ENCODE results near the gene RAD9B.
"Not testable (repeated sequence)": the region's sequence is repeated elsewhere in the genome, so short reads cannot be mapped to it uniquely, and the experiment has no call there.

The RAD9B gene

DNA sequence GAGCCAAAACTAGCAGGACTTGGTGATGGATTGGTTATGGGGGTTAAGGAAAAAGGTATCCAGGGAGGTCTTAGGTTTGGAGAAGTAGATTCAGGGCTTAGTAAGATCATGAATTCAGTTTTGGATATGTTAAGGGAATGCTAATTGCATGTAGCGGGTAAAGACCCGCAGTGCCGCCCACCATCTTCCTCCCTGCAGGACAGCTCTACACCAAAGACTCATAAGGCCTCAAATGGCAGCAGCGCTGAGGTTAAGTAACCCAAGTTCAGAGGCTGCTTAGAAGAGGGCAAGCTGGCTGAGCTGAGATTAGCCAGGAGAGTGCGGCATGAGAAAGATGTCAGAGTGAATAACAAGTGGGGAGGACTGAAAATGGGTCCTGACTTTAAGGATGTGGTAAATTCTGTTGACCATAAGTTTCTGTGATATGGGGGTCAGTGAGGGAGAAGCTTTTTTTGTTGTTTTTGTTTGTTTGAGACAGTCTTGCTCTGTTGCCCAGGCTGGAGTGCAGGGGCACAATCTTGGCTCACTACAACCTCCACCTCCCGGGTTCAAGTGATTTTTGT, 26.2 kb downstream of the RAD9B start:
- DNase-seq (ENCODE audit: low spot score), result no peak

DNA sequence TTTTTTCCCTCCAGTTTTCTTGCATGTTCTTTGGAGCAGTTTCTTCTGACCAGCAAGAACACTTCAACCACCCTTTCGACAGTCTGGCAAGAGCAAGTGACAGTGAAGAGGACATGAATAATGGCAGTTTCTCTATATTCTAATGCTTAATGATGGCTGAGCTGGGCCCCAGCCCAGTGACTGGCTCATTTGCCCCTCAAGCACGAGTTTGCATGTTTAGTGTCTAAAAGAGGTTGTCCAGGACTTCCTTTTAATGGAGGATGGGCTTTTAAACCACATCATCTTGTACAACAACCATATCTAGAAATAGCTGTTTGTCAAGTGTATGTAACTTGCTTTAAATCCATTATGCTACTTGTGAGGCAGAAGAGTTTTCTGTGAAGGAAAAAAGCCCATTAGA, 28.4 kb downstream of the RAD9B start:
- DNase-seq (ENCODE audit: low spot score), result no peak

DNA sequence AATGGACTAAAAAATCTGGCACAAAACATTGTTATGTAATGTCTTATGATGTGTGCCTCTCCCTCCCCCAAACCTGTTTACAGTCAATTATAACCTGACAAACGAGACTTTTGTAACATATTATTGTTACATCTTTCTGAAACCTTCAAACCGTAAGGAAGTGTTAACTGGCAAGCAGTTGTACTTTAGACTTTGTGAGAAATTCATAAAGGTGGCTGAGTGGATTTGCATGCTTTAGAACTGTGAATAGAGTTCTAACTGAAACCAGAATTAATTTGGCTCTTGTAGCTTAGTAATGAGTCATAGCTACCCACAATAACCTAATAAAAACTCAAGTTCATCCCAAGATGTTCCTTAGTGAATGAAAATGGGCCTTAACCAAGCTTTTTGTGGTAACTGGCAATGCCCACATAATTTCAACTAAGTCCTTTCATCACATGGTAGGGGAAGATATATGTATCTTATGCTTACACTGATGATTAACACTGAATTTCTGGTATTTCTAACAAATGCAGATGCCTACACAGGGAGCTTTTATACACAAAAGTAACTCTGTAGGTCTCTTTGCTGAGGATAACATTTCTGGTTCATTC, 29.7 kb downstream of the RAD9B start:
- no peak for DNase-seq (ENCODE audit: low spot score)

DNA sequence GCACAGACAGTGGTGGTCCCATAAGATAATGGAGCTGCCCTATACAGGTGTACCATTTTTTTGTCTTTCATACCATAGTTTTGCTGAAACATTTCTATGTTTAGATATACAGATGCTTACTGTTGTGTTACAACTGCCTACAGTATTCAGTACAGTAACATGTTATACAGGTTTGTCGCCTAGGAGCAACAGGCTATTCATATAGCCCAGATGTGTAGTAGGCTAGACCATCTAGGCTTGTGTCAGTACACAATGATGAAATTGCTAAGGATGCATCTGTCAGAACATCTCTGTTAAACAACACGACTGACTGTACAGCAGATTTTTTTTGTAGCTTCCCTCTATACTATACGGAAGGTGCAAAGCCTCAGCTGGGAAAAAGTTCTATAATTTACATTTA, 30.5 kb downstream of the RAD9B start:
- DNase-seq (ENCODE audit: low spot score), result no peak

DNA sequence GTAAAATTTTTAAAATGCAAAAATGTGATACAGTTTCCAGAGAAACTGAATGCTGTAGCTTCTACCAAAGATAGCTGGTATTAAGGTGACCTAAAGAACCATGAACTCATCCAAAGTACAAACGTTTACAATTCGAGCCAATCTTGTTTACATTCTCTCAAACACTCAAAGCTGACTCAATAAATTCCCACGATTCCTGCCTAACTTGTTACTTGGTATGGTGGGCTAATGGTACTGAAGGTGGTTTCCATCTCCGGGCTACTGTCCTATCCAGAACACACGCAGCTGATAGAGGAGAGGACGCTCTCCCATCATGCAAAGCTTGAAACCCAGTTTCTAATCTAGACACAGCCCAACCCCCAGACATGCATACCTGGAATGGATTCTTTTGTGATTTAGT, 31.5 kb downstream of the RAD9B start:
- no peak for DNase-seq (ENCODE audit: low spot score)

DNA sequence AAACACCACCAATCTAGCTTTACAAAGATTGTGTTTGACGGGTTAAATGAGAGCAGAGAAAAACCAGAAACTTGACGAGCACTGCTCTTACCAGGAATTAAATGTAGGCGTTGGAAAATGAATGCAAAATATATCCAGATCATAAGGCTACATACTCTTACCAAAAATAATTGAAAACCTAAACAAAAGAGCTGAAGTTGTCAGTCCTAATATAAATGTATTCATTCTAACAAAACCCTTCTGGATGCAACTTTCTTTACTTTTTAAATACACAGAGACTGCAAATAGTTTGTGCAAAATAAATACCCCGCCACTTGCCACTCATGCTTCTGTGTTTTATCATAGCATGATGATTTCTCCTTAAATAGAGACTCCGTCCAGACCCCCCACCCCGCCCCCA, 32.7 kb downstream of the RAD9B start:
- no peak for DNase-seq (ENCODE audit: low spot score)

DNA sequence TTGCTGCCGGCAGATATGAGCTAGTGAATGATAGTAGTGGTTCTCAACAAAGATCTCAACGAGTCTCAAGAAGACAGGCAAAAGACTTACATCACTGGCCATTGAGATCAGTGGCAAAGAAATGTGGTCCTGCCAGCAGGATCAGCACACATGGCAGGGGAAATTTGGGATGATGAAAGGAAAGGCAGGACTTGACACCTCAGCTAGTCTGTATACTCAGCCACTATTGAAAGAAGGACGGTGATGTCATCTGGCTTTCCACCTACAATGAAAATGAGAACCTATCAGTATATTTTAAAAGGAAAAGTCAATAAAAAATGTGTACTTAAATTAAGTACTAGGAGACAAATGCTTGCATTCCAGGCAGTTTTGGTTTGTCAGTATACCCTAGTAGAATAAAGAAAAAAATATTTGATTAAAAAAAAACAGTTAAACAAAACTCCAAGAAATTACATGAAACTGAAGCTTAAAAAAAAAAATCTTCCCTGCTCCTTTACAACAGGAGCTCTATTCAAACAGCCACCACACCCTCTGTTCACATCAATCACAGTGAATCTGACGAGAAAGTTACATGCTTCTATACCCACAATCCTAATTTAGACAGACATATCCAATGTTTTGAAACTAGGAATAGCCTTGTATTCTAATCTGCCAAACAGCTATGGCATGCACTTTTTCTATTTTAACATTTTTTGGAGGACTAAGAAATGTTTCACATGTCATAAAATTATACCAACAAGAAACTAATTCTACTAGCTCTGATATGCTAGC, 34.9 kb downstream of the RAD9B start:
- DNase-seq (ENCODE audit: low spot score), result no peak

DNA sequence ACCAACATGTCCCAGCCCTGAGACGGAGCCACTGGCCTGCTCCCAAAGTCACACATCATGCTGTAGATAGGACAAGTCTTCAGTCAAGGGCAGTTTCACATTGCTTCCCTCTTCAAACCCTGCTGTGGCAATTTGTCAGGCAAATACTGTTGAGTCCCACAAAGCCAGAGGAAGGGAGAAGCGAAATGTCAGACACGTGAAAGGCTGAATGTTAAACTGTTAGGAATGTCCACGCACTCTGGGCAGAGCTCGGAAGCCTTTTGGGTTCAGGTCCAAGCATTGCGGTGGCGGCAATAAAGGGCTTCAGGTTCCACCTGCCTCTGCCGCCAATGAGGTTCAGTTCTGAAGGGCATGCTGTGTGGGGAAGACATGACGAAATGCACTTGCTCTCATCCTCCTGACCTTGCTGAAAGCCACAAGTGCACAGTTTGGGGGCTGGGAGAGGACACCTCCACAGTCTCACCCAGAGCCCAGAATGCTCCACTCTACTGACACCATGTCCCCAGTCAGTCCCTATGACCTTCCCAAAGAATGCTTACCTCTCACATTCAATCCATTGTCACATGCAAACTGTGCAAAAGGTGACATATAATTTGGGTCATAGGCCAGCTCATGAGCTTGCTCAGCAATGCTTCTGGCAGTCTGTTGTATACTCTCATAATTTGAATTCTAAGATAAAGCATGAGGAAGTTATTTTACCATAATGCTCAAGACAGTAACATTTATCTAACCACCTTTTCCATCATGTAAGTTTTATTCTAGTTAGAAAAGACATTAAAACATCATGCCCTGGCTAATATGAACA, 35.7 kb downstream of the RAD9B start:
- no peak for DNase-seq (ENCODE audit: low spot score)

DNA sequence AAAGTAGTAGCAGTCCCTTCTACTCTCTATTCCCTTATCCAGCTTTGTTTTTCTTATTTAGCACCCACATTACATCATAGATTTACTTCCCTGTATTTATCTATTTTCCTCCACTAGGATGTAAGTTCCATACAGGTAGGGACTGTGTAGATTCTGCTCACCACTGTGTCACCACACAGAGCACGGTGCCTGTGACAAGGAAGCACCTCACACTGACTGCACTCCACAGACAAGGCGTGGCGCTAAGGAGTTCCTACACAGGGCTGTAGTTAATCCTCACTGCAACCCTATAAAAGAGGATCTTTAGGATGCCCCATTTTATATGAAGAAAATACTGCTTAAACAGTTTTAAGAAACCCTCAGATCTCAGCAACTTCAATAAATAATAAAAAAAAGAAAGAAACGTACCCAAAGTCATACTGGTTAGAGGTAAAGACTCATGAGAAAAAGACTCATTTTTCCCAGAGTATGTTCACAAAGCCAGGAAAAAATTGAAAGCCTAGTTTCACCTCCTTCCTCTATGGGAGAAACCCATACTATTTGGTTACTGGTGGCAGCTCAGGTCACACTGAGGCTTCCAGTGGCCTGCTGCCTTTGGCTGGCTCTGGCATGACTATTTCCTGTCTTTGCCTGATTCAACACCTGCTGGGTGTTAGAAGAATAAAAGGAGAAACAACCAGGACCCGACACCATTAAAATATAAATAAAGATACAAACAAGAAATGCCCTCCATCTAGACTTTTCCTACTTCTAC, 36.9 kb downstream of the RAD9B start:
- no peak for DNase-seq (ENCODE audit: low spot score)

DNA sequence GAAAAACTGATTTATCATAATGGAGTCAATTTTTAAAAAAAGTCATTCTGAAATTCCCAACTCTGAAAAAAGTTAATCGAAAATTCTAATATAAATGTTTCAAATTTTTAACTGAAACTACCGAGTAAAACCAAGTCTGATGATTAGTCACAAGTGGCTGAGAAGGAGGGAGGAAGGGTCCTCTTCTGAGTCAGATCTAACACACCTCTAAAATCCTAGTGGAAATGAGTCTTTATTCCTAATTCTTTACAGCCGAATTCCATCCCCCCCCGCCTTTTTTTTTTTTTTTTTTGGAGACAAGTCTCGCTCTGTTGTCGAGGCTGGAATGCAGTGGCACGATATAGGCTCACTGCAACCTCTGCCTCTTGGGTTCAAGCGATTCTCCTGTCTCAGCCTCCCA, 37.9 kb downstream of the RAD9B start:
- DNase-seq (ENCODE audit: low spot score), result no peak

DNA sequence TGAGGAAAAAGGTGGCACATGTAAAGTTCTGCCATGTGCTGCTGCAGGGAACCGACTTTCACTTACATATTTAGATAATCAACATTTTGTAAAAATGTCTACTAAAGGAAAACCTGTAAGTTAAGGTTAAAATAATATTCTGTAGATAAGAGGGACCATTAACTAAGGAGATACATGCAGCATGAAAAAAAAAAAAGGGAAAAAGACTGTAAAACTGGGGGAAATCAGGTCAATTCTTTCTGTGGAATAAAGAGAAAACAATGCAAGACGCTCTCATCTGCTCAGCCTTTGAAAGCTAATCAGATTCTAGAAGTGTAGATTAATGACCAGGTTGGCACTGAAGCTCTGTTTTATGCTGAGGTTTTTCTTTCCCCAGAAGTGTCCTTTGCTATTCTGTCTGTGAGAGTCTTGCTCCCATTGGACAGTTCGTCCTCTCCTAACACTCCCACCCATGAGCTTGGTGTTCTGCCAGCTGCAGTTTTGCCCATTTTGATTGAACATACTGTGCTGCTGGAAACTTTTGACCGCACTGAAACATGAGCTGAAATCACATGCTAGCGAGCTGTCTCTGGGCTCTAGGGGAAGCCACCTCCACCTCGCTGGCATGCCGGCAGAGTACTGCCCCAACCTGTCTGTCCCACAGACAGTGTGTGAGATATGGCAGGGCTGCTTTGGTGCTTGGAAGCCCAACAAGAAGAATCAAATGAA, 41.3 kb downstream of the RAD9B start:
- DNase-seq (ENCODE audit: low spot score), result no peak

DNA sequence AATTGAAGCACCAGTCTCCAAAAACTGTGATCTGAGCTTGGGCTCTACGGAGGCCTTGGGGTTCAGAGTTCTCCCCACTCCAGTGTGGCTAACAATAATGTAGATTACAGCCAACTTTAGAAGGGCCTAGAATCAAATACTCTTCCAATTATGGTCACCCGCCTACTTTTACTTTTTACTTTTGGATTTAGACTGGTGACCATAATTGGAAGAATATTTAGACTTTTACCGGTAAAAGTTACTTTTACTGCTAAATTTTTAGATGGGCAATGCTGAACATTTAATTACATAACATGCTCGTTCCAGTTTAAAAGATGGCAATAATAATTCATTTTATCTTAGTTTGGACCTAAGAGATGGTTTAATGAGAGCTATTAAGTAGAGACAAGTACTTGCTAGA, 41.8 kb downstream of the RAD9B start:
- DNase-seq (ENCODE audit: low spot score), result no peak

DNA sequence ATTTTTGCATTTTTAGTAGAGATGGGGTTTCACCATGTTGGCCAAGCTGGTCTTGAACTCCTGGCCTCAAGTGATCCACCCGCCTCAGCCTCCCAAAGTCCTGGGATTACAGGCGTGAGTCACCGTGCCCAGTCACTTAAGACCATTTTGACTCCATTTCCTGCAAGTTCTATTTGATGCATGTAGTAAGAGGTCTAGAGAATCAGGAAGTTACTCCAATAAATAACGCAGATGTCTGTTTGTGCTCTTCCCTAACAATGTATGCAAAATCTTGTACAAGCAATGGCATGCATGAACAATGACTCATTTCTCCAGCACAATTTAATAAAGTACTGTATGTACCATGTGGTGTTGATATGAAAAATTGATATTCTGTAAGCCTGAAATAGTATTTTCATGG, 43.1 kb downstream of the RAD9B start:
- DNase-seq (ENCODE audit: low spot score), result not testable (repeated sequence)

DNA sequence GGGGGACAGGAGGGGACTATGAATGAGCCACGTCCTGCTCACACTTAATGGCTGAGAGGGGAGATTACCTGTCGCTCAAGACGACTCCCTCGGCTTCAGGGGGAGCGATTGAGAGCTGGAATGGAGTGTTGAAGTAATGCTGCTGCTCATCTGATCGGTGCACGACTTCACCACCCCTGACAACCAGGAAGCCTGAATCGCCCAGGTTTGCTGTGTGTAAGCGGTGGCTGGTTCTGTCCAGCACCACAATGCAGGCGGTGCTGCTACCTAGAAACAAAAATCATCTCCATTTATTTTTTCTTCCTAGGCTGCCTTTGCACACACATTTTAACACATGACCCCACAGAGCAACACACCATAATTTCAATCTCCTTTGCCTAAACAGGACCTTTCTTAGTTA, 43.7 kb downstream of the RAD9B start:
- no peak for DNase-seq (ENCODE audit: low spot score)

DNA sequence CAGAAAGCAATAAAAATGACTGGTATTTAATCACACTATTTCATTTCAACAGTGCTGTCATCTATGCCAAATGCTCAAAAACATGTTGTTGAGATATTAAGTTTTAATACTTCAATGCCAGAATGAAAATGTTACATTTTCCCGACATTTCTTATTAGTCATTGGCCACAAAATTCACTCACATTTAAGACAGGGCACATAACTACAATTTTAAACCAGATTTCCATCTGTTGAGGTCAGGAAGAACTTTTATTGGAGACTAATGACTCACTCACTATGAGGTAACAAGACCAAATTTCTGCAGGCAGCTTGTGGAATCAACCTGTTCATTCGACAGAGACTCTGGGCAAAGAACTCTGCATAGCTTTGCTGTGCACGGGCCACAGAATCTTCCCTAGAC, 44.2 kb downstream of the RAD9B start:
- DNase-seq (ENCODE audit: low spot score), result no peak

DNA sequence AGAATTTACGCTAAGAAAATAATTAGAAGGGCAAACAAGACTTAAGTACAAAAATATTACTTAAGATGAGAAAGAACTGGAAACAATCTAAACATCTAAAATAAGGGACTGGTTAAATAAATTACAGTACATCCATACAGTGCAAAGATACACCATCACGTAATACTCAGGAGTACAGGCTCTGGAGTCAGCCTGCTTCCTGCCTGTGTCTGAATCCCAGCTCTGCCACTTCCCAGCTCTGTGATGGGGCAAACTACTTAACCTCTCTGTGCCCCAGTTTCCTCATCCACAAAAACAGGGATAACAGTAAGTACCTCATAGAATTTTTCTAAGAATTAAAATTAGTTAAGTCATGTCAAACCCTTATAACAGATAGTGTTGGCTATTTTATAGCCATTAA, 45.0 kb downstream of the RAD9B start:
- DNase-seq (ENCODE audit: low spot score), result no peak

DNA sequence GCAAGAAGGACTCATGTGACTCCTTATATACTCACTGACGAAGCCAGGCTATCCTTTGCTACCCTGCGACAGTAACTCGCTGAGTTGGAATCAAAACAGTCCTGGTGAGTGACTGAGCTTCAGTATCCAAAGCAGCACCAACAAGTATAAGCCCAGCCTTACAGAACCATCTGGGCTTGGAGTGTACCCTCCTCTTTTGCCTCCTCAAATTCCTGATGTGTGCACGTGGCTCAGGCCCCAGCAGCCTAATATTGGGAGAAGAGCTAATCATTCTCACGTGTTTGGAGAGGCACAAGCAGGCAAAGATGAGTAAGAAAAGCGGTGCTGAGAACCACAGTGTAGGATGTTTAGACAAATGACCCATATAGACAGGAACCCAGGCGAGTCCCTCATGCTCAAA, 46.5 kb downstream of the RAD9B start:
- no peak for DNase-seq (ENCODE audit: low spot score)

DNA sequence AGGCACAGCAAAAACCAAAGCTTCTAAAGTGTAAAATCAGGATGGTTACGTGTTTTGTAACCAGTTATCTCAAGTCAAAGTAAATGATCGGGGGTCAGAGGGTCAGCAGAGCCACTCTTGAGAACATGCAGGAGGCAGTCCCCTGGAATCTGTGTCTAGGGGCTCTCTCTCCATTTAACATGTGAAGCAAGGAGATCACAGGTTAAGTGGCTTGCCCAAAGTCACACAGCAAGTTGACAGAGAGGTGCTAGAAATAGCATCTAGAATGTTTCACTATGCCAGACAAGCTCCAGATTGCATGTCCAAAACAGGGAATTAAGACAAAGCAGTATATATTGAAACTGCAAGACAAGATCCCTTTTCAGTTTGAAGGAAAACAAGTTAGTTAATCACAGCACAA, 47.6 kb downstream of the RAD9B start:
- DNase-seq (ENCODE audit: low spot score), result no peak

DNA sequence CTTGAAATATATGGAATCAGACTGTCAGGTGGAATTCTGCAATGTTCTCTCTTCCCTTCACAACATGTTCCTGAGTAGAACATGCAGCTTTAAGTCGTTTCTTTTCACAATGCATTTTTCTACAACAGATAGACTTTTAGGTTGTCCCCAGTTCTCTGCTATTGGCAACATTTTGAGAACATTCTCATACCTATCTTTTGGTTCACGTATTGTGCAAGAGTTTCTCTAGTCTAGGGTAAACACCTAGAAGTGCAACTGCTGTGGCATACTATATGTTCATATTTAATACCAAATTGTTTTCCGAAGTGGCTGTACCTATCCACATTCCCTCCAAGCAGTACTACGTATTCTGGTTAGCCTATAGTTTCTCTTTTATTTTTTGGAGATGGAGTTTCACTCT, 48.9 kb downstream of the RAD9B start:
- no peak for DNase-seq (ENCODE audit: low spot score)

Data from CD4-positive, alpha-beta T cell treated with Interleukin-15 for 4 hours (primary cell).